HG02610 (cell line): Measurements from ENCODE around the gene POLR3GL.

Experiments used
- ATAC-seq: cut with Tn5 transposase; IDR thresholded peaks from one replicate; pipeline ENCODE4 v1.9.1; 2021; ENCODE audit warnings: mild to moderate bottlenecking, moderate library complexity; ENCODE audit not compliant: unreplicated experiment

Gene POLR3GL

GRCh38 chr1:145991735-145992412, 27.4 kb downstream of the POLR3GL start:
- ATAC-seq: no peak

- ATAC-seq: no peak
Measured at GRCh38 chr1:145992502-145992936, 28.0 kb downstream of the POLR3GL start.

GRCh38 chr1:145992958-145993617, 28.6 kb downstream of the POLR3GL start:
- no peak for ATAC-seq

GRCh38 chr1:145993618-145994390, 29.3 kb downstream of the POLR3GL start:
- ATAC-seq: no peak

- ATAC-seq: no peak
Measured at GRCh38 chr1:145994391-145995120, 30.1 kb downstream of the POLR3GL start.

GRCh38 chr1:145995148-145995881, 30.8 kb downstream of the POLR3GL start:
- ATAC-seq: no peak

GRCh38 chr1:145995964-145996432, 31.5 kb downstream of the POLR3GL start:
- no peak for ATAC-seq

- peak; percentile 89 for ATAC-seq
Measured at GRCh38 chr1:145996433-145997015, 32.0 kb downstream of the POLR3GL start, which contains the start of gene TXNIP. TXNIP (minus strand) TSS chr1:145996579; CDS start chr1:145996266, 313 bp downstream.

- peak; percentile 26 for ATAC-seq
Measured at GRCh38 chr1:145997016-145997717, 32.7 kb downstream of the POLR3GL start.

GRCh38 chr1:145997718-145998023, 33.2 kb downstream of the POLR3GL start:
- no peak for ATAC-seq

GRCh38 chr1:145999321-146000024, 35.0 kb downstream of the POLR3GL start:
- no peak for ATAC-seq

GRCh38 chr1:146001709-146002108, 37.2 kb downstream of the POLR3GL start:
- ATAC-seq: no peak

- no peak for ATAC-seq
Measured at GRCh38 chr1:146007489-146008133, 43.1 kb downstream of the POLR3GL start.

GRCh38 chr1:146010126-146010738, 45.7 kb downstream of the POLR3GL start:
- ATAC-seq: no peak

- ATAC-seq: no peak
Measured at GRCh38 chr1:146012703-146013558, 48.4 kb downstream of the POLR3GL start.

- ATAC-seq: no peak
Measured at GRCh38 chr1:146013559-146013922, 49.1 kb downstream of the POLR3GL start.

GRCh38 chr1:146016891-146017290, 52.4 kb downstream of the POLR3GL start:
- no peak for ATAC-seq
